HEK293 (cell line): ENCODE results near the gene PDIA4.

Source experiments
- MYNN ChIP-seq: fragments of 450-650 bp; formaldehyde crosslinking; IDR thresholded peaks from 2 replicates; pipeline ENCODE4 v1.5.1; 2016; ENCODE audit warnings: missing biosample characterization, missing genetic modification characterization, borderline replicate concordance
- REST ChIP-seq: fragments of 450-650 bp; formaldehyde crosslinking; IDR thresholded peaks from 2 replicates; pipeline ENCODE4 v1.5.1; 2016; ENCODE audit warnings: missing biosample characterization, missing genetic modification characterization
- WT1 ChIP-seq: fragments of 450-650 bp; formaldehyde crosslinking; IDR thresholded peaks from 2 replicates; pipeline ENCODE4 v1.5.1; 2016; ENCODE audit warnings: missing biosample characterization, missing genetic modification characterization
- ZNF174 ChIP-seq: fragments of 450-650 bp; formaldehyde crosslinking; IDR thresholded peaks from 2 replicates; pipeline ENCODE4 v1.5.0; 2017; ENCODE audit warnings: missing biosample characterization, mild to moderate bottlenecking, missing genetic modification characterization
- ZNF292 ChIP-seq: fragments of 450-650 bp; formaldehyde crosslinking; IDR thresholded peaks from 2 replicates; pipeline ENCODE4 v1.5.1; 2016; ENCODE audit warnings: low read depth, missing biosample characterization, missing genetic modification characterization, borderline replicate concordance
- ZNF362 ChIP-seq: fragments of 450-650 bp; formaldehyde crosslinking; IDR thresholded peaks from 2 replicates; pipeline ENCODE4 v1.5.1; 2016; ENCODE audit warnings: missing biosample characterization, missing genetic modification characterization
- ZNF544 ChIP-seq: fragments of 450-650 bp; formaldehyde crosslinking; IDR thresholded peaks from 2 replicates; pipeline ENCODE4 v1.5.0; 2017; ENCODE audit warnings: missing biosample characterization, missing genetic modification characterization
- ZNF600 ChIP-seq: fragments of 450-650 bp; formaldehyde crosslinking; IDR thresholded peaks from 2 replicates; pipeline ENCODE4 v1.5.1; 2016; ENCODE audit warnings: missing biosample characterization, missing genetic modification characterization
- TF ChIP-seq, protein P1 (sequence below): fragments of 450-650 bp; formaldehyde crosslinking; IDR thresholded peaks from 2 replicates; pipeline ENCODE4 v1.5.1; 2016; ENCODE audit warnings: missing biosample characterization, missing genetic modification characterization
- TF ChIP-seq, protein P2 (sequence below): fragments of 450-650 bp; formaldehyde crosslinking; conservative IDR thresholded peaks from 2 replicates; pipeline ENCODE4 v1.5.1; 2016; ENCODE audit warnings: low read depth, missing biosample characterization, missing genetic modification characterization

DNA sequence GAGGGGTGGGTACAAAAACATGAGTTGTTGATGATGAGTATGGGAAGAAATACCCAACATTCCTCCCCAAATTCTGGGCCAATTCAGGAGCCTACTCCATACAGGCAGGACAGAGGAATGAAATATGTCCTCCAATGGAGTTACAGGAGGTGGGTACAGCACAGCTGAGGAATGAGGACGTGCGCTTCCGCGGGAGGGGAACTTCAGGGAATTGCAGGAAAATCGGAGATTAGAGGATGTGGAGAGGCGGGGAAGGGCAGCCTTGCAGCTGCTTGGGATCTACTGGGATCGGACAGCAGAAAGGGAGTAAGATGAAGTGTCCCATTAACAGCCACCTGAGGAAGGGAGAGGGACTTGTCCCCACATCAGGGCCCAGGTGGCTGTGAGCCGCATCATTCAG, 50.2 kb downstream of the PDIA4 start:
- TF ChIP-seq, protein P1, sequence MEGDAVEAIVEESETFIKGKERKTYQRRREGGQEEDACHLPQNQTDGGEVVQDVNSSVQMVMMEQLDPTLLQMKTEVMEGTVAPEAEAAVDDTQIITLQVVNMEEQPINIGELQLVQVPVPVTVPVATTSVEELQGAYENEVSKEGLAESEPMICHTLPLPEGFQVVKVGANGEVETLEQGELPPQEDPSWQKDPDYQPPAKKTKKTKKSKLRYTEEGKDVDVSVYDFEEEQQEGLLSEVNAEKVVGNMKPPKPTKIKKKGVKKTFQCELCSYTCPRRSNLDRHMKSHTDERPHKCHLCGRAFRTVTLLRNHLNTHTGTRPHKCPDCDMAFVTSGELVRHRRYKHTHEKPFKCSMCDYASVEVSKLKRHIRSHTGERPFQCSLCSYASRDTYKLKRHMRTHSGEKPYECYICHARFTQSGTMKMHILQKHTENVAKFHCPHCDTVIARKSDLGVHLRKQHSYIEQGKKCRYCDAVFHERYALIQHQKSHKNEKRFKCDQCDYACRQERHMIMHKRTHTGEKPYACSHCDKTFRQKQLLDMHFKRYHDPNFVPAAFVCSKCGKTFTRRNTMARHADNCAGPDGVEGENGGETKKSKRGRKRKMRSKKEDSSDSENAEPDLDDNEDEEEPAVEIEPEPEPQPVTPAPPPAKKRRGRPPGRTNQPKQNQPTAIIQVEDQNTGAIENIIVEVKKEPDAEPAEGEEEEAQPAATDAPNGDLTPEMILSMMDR (tag by site-specific recombination), result no peak
- TF ChIP-seq ZNF544, result no peak
- TF ChIP-seq REST, result no peak
- TF ChIP-seq, protein P2, sequence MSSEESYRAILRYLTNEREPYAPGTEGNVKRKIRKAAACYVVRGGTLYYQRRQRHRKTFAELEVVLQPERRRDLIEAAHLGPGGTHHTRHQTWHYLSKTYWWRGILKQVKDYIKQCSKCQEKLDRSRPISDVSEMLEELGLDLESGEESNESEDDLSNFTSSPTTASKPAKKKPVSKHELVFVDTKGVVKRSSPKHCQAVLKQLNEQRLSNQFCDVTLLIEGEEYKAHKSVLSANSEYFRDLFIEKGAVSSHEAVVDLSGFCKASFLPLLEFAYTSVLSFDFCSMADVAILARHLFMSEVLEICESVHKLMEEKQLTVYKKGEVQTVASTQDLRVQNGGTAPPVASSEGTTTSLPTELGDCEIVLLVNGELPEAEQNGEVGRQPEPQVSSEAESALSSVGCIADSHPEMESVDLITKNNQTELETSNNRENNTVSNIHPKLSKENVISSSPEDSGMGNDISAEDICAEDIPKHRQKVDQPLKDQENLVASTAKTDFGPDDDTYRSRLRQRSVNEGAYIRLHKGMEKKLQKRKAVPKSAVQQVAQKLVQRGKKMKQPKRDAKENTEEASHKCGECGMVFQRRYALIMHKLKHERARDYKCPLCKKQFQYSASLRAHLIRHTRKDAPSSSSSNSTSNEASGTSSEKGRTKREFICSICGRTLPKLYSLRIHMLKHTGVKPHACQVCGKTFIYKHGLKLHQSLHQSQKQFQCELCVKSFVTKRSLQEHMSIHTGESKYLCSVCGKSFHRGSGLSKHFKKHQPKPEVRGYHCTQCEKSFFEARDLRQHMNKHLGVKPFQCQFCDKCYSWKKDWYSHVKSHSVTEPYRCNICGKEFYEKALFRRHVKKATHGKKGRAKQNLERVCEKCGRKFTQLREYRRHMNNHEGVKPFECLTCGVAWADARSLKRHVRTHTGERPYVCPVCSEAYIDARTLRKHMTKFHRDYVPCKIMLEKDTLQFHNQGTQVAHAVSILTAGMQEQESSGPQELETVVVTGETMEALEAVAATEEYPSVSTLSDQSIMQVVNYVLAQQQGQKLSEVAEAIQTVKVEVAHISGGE (tag by site-specific recombination), result no peak
- no peak for TF ChIP-seq WT1
- TF ChIP-seq ZNF292 (tag by site-specific recombination), result no peak
- TF ChIP-seq ZNF362, result no peak
- no peak for TF ChIP-seq MYNN (tag by site-specific recombination)
- no peak for TF ChIP-seq ZNF174 (tag by site-specific recombination)
- no peak for TF ChIP-seq ZNF600 (tag by site-specific recombination)
